ENCODE results near the gene NAP1L1. TPM values are rescaled to one million over a fixed set of nuclear protein-coding genes. Genes with fewer than 3 reads are reported as not detected.

The NAP1L1 gene
- total RNA-seq, 2 experiments from 2014 or later, result 478 to 488 TPM

GRCh38 chr12:76057326-76057725, 27.2 kb downstream of the NAP1L1 start:
- Mint-ChIP-seq H3K4me1 (ENCODE audit: low read depth) (peaks cover 11% of the 10 kb centered on the region), H3K36me3 (ENCODE audit: low read depth) (peaks cover 76% of the 10 kb centered on the region), H3K27ac (no peak overlapping the region), H3K27me3 (ENCODE audit: low read depth) (no peaks in the 10 kb centered on the region), H3K9me3 (ENCODE audit: insufficient read depth) (no peaks in the 10 kb centered on the region), H3K4me3 (no peak overlapping the region)
- ATAC-seq, result no peak
- POLR2A ChIA-PET, result no interaction called here
- DNase-seq, result no peak
- CTCF ChIA-PET, result no interaction called here

GRCh38 chr12:76055393-76055792, 29.1 kb downstream of the NAP1L1 start:
- ATAC-seq (no peak), DNase-seq (no peak)
- H3K27me3 Mint-ChIP-seq (ENCODE audit: low read depth), result no peaks in the 10 kb centered on the region
- ChIA-PET POLR2A (no interaction called here), CTCF (interaction anchor here (1.2 to 1.6 kb wide), 2 partner anchors 239 to 293 kb away, joined by 3 read pairs; partner anchors contain the start of gene BBS10)
- H3K4me3 Mint-ChIP-seq, result no peak overlapping the region
- H3K4me1 Mint-ChIP-seq (ENCODE audit: low read depth), result peaks cover 6% of the 10 kb centered on the region
- peaks cover 70% of the 10 kb centered on the region for H3K36me3 Mint-ChIP-seq (ENCODE audit: low read depth)
- H3K9me3 Mint-ChIP-seq (ENCODE audit: insufficient read depth), result no peaks in the 10 kb centered on the region
- no peak overlapping the region for H3K27ac Mint-ChIP-seq

GRCh38 chr12:76049575-76050251, 34.8 kb downstream of the NAP1L1 start:
- POLR2A ChIA-PET, result interaction anchor here (0.6 kb wide), 1 partner anchor 18 kb away, joined by 3 read pairs; the partner anchor contains the start of gene PHLDA1
- CTCF ChIA-PET, result interaction anchor here (0.8 to 2.4 kb wide), 4 partner anchors 12 to 407 kb away, joined by 3 to 15 read pairs (median 6); no protein-coding TSS in a partner anchor
- no peak overlapping the region for H3K27ac Mint-ChIP-seq

GRCh38 chr12:76047742-76048141, 36.7 kb downstream of the NAP1L1 start:
- H3K27ac Mint-ChIP-seq, result no peak overlapping the region
- no peaks in the 10 kb centered on the region for H3K9me3 Mint-ChIP-seq (ENCODE audit: insufficient read depth)
- no peak overlapping the region for H3K4me3 Mint-ChIP-seq
- H3K27me3 Mint-ChIP-seq (ENCODE audit: low read depth), result no peaks in the 10 kb centered on the region
- ATAC-seq (no peak), DNase-seq (no peak)
- peaks cover 45% of the 10 kb centered on the region for H3K36me3 Mint-ChIP-seq (ENCODE audit: low read depth)
- POLR2A ChIA-PET, result interaction anchor here (1.5 kb wide), 1 partner anchor 537 kb away, joined by 3 read pairs; the partner anchor contains the start of gene KRR1
- peaks cover 3% of the 10 kb centered on the region for H3K4me1 Mint-ChIP-seq (ENCODE audit: low read depth)
- CTCF ChIA-PET, result interaction anchor here (1.0 to 2.4 kb wide), 4 partner anchors 10 to 536 kb away, joined by 3 to 15 read pairs (median 4); partner anchors contain the start of gene KRR1

More at GRCh38 chr12:76049575-76050251, 34.8 kb downstream of the NAP1L1 start:
- Mint-ChIP-seq H3K9me3 (ENCODE audit: insufficient read depth) (no peaks in the 10 kb centered on the region), H3K4me1 (ENCODE audit: low read depth) (peaks cover 3% of the 10 kb centered on the region), H3K27me3 (ENCODE audit: low read depth) (no peaks in the 10 kb centered on the region), H3K4me3 (no peak overlapping the region), H3K36me3 (ENCODE audit: low read depth) (peaks cover 55% of the 10 kb centered on the region)
- ATAC-seq (no peak), DNase-seq (no peak)

- POLR2A ChIA-PET, result no interaction called here
Observed at GRCh38 chr12:76047060-76047459, 37.4 kb downstream of the NAP1L1 start.

GRCh38 chr12:76043377-76043776, 41.1 kb downstream of the NAP1L1 start:
- Mint-ChIP-seq H3K27ac (no peak overlapping the region), H3K36me3 (ENCODE audit: low read depth) (peaks cover 24% of the 10 kb centered on the region), H3K4me1 (ENCODE audit: low read depth) (peaks cover 3% of the 10 kb centered on the region), H3K4me3 (no peak overlapping the region), H3K9me3 (ENCODE audit: insufficient read depth) (no peaks in the 10 kb centered on the region), H3K27me3 (ENCODE audit: low read depth) (no peaks in the 10 kb centered on the region)
- ChIA-PET CTCF (interaction anchor here (1.5 kb wide), 1 partner anchor 517 kb away, joined by 6 read pairs; no protein-coding TSS in a partner anchor), POLR2A (interaction anchor here (1.0 to 2.0 kb wide), 2 partner anchors 10 to 11 kb away, joined by 4 to 5 read pairs; partner anchors contain the start of gene PHLDA1)
- ATAC-seq (no peak), DNase-seq (no peak)

More at GRCh38 chr12:76047060-76047459, 37.4 kb downstream of the NAP1L1 start:
- CTCF ChIA-PET, result interaction anchor here (1.0 to 2.4 kb wide), 3 partner anchors 9 to 540 kb away, joined by 3 to 15 read pairs (median 3); partner anchors contain the start of gene KRR1
- H3K4me1 Mint-ChIP-seq (ENCODE audit: low read depth), result peaks cover 3% of the 10 kb centered on the region
- DNase-seq, result no peak
- H3K9me3 Mint-ChIP-seq (ENCODE audit: insufficient read depth), result no peaks in the 10 kb centered on the region
- H3K36me3 Mint-ChIP-seq (ENCODE audit: low read depth), result peaks cover 43% of the 10 kb centered on the region
- H3K27me3 Mint-ChIP-seq (ENCODE audit: low read depth), result no peaks in the 10 kb centered on the region
- no peak overlapping the region for H3K4me3 Mint-ChIP-seq
- ATAC-seq, result no peak
- no peak overlapping the region for H3K27ac Mint-ChIP-seq

GRCh38 chr12:76042147-76042546, 42.3 kb downstream of the NAP1L1 start:
- Mint-ChIP-seq H3K4me3 (no peak overlapping the region), H3K27me3 (ENCODE audit: low read depth) (no peaks in the 10 kb centered on the region), H3K36me3 (ENCODE audit: low read depth) (peaks cover 19% of the 10 kb centered on the region), H3K4me1 (ENCODE audit: low read depth) (peaks cover 5% of the 10 kb centered on the region), H3K27ac (no peak overlapping the region), H3K9me3 (ENCODE audit: insufficient read depth) (no peaks in the 10 kb centered on the region)
- ATAC-seq (no peak), DNase-seq (no peak)
- ChIA-PET CTCF (no interaction called here), POLR2A (interaction anchor here (2.0 kb wide), 1 partner anchor 10 kb away, joined by 5 read pairs; the partner anchor contains the start of gene PHLDA1)

- Mint-ChIP-seq H3K27ac (no peak overlapping the region), H3K9me3 (ENCODE audit: insufficient read depth) (no peaks in the 10 kb centered on the region), H3K27me3 (ENCODE audit: low read depth) (no peaks in the 10 kb centered on the region), H3K4me3 (no peak overlapping the region), H3K36me3 (ENCODE audit: low read depth) (peaks cover 13% of the 10 kb centered on the region), H3K4me1 (ENCODE audit: low read depth) (peaks cover 7% of the 10 kb centered on the region)
- no peak for ATAC-seq
- POLR2A ChIA-PET, result interaction anchor here (0.6 to 2.0 kb wide), 2 partner anchors 9 to 13 kb away, joined by 3 to 5 read pairs; partner anchors contain the start of gene PHLDA1
- CTCF ChIA-PET, result interaction anchor here (2.1 kb wide), 1 partner anchor 514 kb away, joined by 9 read pairs; no protein-coding TSS in a partner anchor
- DNase-seq, result no peak
Observed at GRCh38 chr12:76041406-76041805, 43.1 kb downstream of the NAP1L1 start.

- ChIA-PET POLR2A (interaction anchor here (1.2 kb wide), 1 partner anchor 8 kb away, joined by 3 read pairs; no protein-coding TSS in a partner anchor), CTCF (interaction anchor here (1.0 to 2.1 kb wide), 3 partner anchors 307 to 514 kb away, joined by 3 to 9 read pairs (median 3); no protein-coding TSS in a partner anchor)
- peak; percentile 20 for ATAC-seq
- Mint-ChIP-seq H3K36me3 (ENCODE audit: low read depth) (peaks cover 10% of the 10 kb centered on the region), H3K9me3 (ENCODE audit: insufficient read depth) (no peaks in the 10 kb centered on the region), H3K27me3 (ENCODE audit: low read depth) (no peaks in the 10 kb centered on the region), H3K27ac (no peak overlapping the region), H3K4me1 (ENCODE audit: low read depth) (peaks cover 11% of the 10 kb centered on the region), H3K4me3 (no peak overlapping the region)
- no peak for DNase-seq
Observed at GRCh38 chr12:76040461-76040860, 44.0 kb downstream of the NAP1L1 start.

GRCh38 chr12:76038176-76038575, 46.3 kb downstream of the NAP1L1 start:
- no peaks in the 10 kb centered on the region for H3K9me3 Mint-ChIP-seq (ENCODE audit: insufficient read depth)
- no peak overlapping the region for H3K27ac Mint-ChIP-seq
- DNase-seq, result no peak
- peaks cover 20% of the 10 kb centered on the region for H3K4me1 Mint-ChIP-seq (ENCODE audit: low read depth)
- no peaks in the 10 kb centered on the region for H3K27me3 Mint-ChIP-seq (ENCODE audit: low read depth)
- no peak overlapping the region for H3K4me3 Mint-ChIP-seq
- no peak for ATAC-seq
- H3K36me3 Mint-ChIP-seq (ENCODE audit: low read depth), result peaks cover 4% of the 10 kb centered on the region
- ChIA-PET CTCF (interaction anchor here (1.0 to 2.5 kb wide), 12 partner anchors 10 to 649 kb away, joined by 3 to 38 read pairs (median 5); no protein-coding TSS in a partner anchor), POLR2A (interaction anchor here (1.1 kb wide), 1 partner anchor 18 kb away, joined by 3 read pairs; no protein-coding TSS in a partner anchor)

- ATAC-seq (peak; percentile 63), DNase-seq (peak; percentile 58)
- H3K27ac Mint-ChIP-seq, result no peak overlapping the region
- H3K27me3 Mint-ChIP-seq (ENCODE audit: low read depth), result peaks cover 4% of the 10 kb centered on the region
- no peak overlapping the region for H3K4me3 Mint-ChIP-seq
- no peaks in the 10 kb centered on the region for H3K9me3 Mint-ChIP-seq (ENCODE audit: insufficient read depth)
- ChIA-PET POLR2A (interaction anchor here (0.5 to 1.1 kb wide), 2 partner anchors 17 to 50 kb away, joined by 3 read pairs; no protein-coding TSS in a partner anchor), CTCF (interaction anchor here (0.6 to 2.5 kb wide), 33 partner anchors 9 to 648 kb away, joined by 3 to 38 read pairs (median 4); partner anchors contain the start of gene KRR1)
- H3K4me1 Mint-ChIP-seq (ENCODE audit: low read depth), result peaks cover 26% of the 10 kb centered on the region
- peaks cover 7% of the 10 kb centered on the region for H3K36me3 Mint-ChIP-seq (ENCODE audit: low read depth)
Observed at GRCh38 chr12:76037130-76038103, 47.1 kb downstream of the NAP1L1 start.
